T-helper 1 cell treated with Interleukin-12 subunit alpha and Interleukin-12 subunit beta and Interleukin-4 antibody, amounts not matched to agents 30 ng/mL and 1 ng/mL, for 36 hours (primary cell): ENCODE data around the gene PNCK. TPM values are rescaled to one million over a fixed set of nuclear protein-coding genes. Genes with fewer than 3 reads are reported as not detected.

Experiments
- intact Hi-C: fragments of 100-400 bp; cut with micrococcal nuclease; formaldehyde crosslinking; loops from one replicate; pipeline ENCODE4 v1.15.1; 2024
- total RNA-seq: library from RNA; stranded (reverse); gene quantifications from 2 replicates; pipeline ENCODE4 v1.2.3, GENCODE V29; 2022

PNCK gene
- total RNA-seq, 1 donor from 2014 or later, result not detected

DNA sequence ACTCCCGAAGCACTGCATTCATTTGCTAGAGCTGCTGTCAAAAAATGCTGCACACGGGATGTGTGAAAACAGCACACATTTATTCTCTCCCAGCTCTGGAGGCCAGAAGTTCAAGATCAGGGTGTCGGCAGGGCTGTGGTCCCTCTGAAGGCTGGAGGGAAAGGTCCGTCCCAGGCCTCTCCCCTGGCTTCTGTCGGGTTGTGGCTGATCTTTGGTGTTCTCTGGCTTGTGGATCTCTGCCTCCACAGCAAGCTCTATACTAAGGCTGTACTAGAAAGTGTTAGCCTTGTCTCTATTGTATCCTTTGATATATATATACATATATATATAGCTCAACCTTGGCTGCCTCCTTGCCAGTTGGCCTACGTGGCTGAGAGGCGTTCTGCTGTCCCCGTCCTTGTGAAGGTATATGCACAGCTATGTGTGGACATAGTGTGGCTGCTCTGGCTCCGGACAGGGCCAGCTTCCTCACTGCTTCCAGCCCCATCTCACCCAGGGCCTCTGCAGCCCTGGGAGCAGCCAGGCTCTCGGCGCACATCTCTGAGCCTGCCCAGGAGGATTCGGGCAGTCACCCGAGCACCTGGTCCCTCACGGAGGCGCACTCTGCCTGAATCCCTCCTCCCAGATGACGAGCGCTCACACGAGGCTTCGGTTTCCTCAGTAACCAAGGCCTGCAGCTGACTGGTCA is 41.6 kb downstream of the PNCK start:
- intact Hi-C loops, result no loop called here

DNA sequence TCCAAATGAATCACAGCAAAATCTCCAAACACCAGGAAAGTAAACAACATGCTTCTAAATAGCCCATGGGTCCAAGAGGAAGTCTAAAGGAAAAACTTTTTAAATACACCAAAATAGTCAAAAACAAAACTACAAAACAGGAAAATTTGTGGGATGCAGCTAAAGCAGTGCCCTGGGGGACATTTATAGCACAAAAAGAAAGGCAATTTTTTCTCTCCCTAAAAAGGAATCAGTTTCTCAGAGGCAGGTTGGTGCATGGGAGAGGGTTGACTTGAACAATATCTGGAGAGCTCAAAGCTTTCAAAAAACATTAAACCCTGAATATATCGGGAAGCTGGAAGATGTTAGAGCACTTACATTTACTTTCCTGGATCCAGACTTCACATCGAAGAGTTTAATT is 42.3 kb downstream of the PNCK start:
- intact Hi-C loops, result no loop called here

DNA sequence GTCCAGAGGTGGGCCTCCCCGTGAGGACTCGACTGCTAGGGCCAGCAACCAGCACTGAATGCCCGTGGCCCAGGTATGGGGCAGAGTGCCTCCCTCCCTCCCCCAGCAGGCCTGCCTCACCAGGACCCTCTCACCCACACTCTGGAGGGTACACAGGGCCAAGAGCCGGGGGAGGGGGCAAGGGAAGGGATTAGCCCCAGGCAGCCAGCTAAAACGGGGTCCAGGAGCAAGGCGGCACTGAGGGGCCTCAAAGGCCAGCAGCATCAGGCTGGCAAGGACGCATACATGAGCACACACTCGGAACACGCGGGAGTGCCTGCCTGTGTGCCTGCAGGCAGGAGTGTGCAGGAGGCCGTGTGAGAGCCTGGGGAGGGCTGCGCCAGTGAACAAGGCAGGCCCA is 44.9 kb downstream of the PNCK start:
- intact Hi-C loops, result no loop called here

DNA sequence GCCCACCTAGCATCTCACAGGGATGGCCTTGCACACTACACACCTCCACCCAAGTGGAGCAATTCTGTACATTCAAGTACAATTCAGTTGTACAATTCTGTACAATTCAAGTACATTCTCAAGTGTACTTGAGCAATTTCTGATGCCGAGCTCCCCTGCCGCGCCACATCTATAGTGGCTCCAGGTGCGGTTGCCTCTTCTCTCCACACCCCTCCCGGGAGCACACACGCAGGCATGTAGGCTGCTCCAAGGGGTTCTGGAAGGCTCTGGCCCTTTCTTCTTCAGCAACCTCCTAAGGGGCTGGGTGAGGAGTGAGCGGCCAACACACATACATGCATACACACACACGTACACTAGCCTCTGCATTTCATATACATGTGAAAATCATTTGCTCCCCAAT is 45.5 kb downstream of the PNCK start:
- intact Hi-C loops, result no loop called here

DNA sequence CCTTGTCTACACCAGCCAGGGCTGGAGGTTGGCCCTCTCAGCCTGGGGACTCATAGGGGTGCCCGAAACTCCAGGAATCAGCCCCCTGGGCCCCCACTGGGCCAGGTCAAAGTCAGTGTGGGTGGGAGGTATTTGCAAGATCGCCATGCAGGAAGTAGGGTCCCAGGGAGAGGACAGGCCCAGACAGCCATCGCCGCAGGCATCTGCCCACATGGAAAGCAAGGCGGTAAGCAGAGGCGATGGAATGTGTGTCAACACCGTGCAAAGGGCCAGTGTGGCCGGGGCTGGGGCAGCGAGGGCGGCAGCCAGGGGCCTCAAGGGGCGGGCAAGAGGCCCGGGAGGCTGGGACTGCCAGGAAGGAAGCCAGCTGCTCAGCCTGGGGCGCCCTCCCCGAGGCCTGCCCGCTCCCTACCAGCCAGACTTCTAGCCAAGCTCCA is 45.9 kb downstream of the PNCK start:
- intact Hi-C loops, result no loop called here

DNA sequence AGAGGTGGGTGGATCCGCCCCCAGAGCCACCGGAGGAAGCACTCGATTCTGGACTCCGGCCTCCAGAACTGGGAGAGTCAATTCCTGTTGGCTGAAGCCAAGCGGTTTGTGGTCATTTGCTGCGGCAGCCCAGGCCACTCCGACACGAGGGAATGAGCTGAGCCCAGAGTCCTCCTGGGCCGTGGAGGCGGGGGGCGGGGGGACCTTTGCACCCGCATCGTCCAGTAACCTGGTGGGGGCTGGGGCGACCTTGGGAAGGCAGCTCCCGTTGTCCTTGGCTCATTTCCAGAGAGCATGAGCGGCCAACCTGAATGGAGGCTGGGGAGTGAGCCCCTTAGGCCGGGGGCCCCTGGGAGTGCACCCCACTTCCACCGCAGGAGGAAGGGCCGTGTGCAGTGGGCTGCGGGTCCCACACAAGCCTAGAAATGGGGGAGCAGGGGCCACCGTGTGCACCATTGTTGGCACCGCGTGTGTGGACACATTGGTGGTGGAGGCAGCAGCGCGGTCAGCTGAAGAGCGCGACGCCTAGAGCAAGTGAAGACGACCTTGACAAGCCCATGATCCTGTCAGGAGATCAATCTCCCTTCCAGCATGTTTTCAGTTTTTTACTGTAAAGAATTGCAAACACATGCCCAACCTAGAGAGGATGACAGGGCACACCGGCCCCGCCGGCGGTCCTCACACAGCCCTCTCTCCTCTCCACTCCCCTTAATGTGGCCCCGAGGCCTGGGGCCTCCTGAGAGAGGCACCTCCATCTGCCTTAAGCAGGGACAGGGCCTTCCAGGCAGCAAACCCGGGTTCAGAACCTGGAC is 46.5 kb downstream of the PNCK start:
- intact Hi-C loops, result no loop called here

DNA sequence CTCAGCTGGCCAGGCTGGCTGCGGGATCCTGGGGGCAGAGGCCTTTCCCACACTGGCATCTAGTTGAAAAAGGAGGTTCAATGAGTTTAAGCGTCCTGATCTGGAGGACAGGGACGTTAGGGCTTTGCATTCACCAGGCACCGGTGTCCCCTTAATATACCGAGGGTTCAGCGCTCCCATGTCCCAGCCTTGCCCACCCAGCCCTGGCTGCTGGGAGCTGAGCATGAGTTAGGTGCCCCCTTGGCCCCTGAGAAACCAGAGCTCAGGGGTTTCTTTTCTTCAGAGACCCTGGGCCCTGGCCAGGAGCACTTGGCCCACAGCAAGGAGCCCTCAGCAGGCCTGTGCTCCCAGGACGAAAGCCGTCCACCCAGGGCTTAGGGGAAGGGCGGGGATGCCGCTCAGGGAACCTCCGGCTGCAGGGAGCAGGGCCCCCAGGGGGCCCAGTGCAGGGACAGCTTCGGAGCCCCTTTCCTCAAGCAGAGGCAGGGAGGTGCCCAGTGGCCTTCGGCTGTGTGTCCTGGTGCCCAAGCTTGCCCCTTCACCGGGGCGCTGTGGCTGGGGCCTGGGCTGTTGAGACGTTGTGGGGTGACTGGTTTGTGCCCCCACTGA is 47.5 kb downstream of the PNCK start:
- intact Hi-C loops, result no loop called here

DNA sequence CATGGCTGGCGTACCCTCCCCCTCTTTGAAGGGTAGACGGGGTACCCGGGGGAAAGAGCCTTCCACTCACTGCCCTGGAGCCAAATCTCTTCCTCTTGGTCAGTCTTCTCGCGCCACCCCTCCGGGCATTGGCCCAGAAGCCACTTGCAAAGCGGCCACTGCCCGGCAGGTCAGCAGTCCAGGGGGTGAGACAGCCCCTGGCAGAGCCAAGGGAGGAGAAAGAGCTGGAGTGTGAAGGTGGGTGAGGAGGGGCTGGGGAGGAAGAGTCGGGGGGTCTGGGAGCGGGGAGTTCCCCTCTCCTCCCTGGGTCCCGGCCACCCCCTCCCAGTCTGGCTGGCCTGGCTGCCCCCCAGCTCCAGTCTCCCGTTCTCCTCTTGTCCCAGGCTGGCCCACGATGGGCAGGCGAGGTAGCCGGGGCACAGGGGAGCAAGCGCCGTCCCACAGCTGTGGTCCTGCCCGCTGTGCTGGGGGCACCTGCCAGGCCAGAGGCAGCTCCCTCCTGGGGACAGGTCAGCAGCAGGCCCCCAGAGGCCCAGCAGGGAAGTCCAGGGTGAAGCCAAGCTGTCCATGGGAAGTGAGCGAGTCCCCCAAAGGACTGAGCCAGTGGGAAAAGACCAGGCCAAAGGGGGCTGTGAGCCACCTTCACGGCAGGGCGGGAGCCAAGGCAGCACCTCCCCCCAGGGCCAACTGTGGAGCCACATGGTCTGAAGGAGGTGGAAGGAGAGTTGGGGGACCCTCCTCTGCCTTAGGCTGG is 48.2 kb downstream of the PNCK start:
- intact Hi-C loops, result no loop called here

DNA sequence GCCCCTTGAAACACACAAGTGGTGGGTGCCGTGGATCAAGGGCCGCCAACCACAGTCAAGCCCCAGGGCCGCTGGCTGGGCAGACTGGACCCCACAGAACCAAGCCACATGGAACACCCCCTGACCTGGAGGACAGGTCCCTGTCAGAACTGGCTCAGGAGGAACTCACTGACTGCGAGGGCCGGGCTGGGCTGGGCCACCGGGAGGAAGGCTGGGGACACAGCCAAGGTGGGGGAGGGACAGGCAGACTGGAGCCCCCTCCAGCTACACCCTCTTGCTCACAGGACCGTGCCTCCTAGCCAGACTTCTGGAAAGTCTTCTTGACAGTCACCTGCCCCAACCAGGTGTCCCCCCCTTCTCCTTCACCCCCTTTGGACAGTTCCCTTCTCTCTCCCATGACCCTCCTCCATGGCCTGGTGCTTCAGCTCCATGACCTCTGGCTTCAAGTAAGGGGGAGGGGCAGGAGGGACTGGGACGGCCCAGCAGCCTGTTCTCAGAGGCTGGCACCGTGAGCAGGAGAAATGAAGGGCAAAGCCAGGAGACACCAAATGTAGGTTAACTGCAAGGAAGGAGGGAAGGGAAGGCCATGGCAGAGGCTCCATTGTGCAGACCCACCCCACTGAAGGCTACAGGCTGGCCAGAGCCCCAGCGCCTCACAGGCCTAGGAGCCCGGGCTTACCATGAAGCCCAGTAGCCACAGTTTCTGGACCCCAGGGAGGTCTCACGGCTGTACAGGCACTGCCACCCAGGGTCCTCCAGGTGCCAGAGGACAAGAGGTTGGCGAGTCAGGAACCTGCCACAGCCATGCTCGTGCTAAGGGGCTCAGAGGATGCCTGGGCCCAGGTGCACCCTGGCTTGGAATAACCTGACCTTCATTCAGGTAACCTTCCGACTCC is 49.2 kb downstream of the PNCK start:
- intact Hi-C loops, result no loop called here

DNA sequence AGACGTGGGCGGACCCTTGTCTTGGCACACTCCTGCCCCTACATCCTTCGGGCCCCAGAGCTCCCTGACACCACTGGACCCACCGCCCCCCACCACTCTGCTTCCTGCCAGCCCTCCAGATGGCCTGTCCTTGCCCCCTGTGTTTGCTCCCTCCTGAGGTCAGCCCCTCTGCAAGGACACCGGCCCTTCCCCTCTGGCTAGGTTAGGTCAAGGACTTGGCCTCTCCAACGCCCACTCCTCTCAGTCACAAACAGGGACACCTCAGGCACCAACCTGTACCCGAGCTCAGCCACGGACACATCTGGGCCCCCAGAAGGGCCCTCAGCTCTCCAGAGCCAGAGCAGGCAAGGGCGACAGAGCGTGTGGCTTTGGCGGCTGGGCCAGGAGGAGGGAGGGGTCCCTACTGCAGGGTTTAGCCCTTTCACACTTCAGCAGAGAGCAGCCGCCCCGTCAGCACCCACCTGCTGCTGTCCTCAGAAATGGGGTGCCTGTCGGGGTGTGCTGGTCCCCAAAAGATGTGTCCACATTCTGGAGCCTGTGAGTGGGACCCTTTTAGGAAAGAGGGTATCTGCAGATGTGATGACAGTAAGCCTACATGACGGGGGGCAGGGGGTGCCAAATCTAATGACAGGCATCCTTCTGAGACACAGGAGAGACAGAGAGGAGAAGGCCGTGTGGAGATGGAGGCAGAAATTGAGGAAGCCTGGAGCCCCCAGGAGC is 50.1 kb downstream of the PNCK start:
- intact Hi-C loops, result no loop called here

DNA sequence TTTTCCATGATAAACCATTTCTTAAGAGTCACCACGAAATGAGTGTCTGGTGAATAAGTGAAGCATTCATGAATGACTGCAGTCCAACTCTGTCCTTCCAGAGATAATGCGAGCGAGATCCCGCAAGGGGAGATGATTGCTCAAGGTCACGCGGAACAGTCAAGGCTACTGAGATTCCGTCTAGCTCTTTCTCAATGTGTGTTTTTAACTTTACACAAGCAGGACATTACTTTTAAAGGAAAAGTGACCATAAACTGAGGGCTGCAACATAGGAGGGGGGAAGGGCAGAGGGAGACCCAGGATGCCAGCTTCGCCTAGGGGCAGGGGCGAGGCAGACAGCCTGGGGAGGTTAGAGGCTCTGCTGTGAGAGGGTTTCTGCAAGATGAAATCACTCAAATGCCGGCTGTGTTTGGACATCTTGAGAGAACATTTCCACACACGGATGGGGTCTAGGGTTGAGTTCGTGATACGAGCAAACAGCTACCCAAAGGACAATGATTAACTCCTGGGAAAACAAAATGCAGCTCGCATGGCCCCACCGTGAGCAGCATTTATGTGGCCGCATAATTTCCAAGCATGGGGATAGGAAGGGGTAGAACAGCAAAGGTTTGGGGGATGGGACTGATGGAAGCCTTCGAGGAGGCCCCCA is 50.8 kb downstream of the PNCK start:
- intact Hi-C loops, result no loop called here

DNA sequence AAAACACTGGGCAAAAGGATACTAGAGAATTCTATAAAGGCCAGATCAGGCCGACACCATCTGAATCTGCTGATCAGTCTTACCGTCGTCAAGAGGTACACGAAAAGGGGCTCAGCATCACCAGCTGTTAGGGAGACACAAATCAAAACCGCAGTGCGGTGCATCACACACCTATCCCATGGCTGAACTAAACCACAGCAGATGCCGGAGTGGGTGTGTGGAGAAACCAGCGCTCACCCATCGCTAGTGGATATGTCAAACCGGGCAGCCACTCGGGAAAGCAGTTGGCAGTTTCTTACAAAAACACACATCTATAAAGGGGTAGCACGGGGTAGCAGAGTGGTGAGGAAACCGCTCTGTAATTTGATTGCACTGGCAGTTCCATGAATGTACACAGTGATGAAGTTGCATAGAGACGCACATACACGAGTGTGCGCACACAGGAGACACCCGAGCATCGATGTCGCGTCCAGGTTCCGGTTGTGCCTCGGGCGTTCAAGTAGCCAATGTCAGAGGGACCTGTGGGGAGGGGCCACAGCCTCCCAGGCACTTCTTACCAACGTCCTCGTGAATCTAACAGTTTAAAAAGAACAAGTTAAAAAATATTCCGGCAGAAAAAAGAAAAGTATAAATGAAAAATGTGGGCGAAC is 51.5 kb downstream of the PNCK start:
- intact Hi-C loops, result no loop called here

DNA sequence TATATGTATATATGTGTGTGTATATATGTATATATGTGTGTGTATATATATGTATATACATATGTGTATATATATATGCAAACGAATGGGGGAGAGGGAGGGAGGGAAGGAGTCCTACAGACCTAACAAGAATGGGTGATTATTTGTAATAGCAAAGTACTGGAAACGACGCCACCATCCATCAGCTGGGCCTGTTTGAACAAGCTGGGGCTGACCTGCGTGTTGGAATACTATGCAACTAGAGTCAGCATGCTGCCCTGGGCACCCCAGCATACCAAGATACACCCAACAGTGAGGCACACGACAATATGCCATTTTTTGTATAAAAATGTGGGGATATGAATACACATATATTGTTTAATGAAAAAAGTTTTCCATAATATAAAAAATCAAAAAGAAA is 53.0 kb downstream of the PNCK start:
- intact Hi-C loops, result no loop called here

Other genes starting within 250 kb of the PNCK start
- gene TREX2, start 227.8 kb downstream of the PNCK start, total RNA-seq, result 2.3 and 2.4 TPM in 2 replicates
- gene HAUS7, start 203.2 kb downstream of the PNCK start, total RNA-seq, result 41.9 and 42.1 TPM in 2 replicates
- gene BGN, start 178.8 kb downstream of the PNCK start, total RNA-seq, result not detected in 2 replicates
- gene ATP2B3, start 156.2 kb downstream of the PNCK start, total RNA-seq, result 0.07 and 0.12 TPM in 2 replicates
- 22.7 and 23.3 TPM in 2 replicates for gene CCNQ, start 74.7 kb downstream of the PNCK start, total RNA-seq
- gene DUSP9, start 26.6 kb downstream of the PNCK start, total RNA-seq, result not detected in 2 replicates
- 2.3 and 3.1 TPM in 2 replicates for gene SLC6A8, start 14.1 kb upstream of the PNCK start, total RNA-seq
- gene BCAP31, start 50.6 kb upstream of the PNCK start, total RNA-seq, result 168 and 173 TPM in 2 replicates
- gene ABCD1, start 51.0 kb upstream of the PNCK start, total RNA-seq, result 17.8 and 19.3 TPM in 2 replicates
- gene PLXNB3, start 90.4 kb upstream of the PNCK start, total RNA-seq, result 0.34 and 0.80 TPM in 2 replicates
- gene SRPK3, start 107.2 kb upstream of the PNCK start, total RNA-seq, result not detected in 2 replicates
- 72.0 and 74.2 TPM in 2 replicates for gene IDH3G, start 120.6 kb upstream of the PNCK start, total RNA-seq
- gene SSR4, start 120.9 kb upstream of the PNCK start, total RNA-seq, result 286 and 299 TPM in 2 replicates
- 0.39 and 0.66 TPM in 2 replicates for gene PDZD4, start 156.7 kb upstream of the PNCK start, total RNA-seq
- gene L1CAM, start 212.4 kb upstream of the PNCK start, total RNA-seq, result 8.0 and 9.7 TPM in 2 replicates
- not detected in 2 replicates for gene AVPR2, start 230.9 kb upstream of the PNCK start, total RNA-seq